HG03196 (cell line): ENCODE data around the gene LCLAT1.
A peak's percentile ranks its signal among the peaks of the same experiment; 100 is the strongest.

Experiments
- ATAC-seq: cut with Tn5 transposase; IDR thresholded peaks from one replicate; pipeline ENCODE4 v1.9.1; 2021; ENCODE audit not compliant: unreplicated experiment

Gene LCLAT1

GRCh38 chr2:30422444-30423040 is 24.5 kb upstream of the LCLAT1 start:
- peak; percentile 71 for ATAC-seq

DNA sequence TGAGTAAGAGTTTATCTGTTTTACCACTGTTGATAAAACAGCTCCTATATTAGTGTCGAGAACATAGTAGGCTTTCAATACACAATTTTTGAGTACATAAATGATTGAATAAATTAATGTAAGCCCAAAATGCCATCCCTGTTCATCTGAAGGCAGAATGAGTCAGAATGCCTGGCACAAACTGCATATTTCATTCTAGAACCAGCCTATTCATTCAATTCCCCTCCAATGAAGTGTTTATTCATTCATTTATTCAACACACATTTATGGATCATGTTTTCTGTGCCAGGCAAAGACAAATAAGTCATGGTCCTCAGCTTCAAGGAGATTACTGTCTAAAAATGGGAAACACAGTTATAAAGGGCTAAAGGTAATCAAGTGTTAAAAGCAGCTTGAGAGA is 22.8 kb upstream of the LCLAT1 start:
- no peak for ATAC-seq

DNA sequence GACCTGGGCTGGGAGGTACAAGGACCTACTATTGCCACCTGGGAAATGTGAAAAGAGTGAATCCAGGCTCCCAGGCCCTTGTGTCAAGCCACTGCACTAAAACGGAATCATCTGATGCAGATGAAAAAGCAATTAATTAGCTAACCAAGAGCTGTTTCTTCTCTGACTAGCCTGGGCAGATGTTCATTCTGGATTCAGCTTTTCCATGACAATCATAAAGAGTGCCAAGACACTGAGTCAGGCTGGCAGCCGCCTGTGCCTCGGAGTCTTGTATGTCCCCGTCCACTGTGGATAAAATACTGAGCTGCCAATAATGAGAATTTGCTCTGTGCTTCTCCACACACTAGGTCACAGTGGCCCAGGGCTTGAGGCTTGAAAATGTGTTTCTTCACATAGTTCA is 21.7 kb upstream of the LCLAT1 start:
- ATAC-seq, result no peak

- ATAC-seq, result no peak
These were observed 19.3 kb upstream of the LCLAT1 start for GRCh38 chr2:30427606-30428347.

DNA sequence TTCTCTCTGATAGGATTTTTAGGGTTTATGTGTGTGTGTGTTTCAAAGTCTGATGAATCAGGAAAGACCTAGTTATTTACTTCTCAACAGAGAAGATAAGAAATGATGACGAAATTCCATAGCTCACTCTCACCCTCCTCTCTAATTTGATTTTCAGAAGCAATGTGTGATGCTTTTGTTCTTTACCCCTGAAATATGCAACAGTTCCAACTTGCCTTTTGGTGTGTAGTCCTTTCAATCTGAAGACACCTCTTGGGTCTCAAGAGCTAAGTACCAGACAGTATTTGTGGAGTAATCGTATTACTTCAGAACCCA is 18.7 kb upstream of the LCLAT1 start:
- ATAC-seq, result no peak

GRCh38 chr2:30428827-30429461 is 18.1 kb upstream of the LCLAT1 start:
- no peak for ATAC-seq

- ATAC-seq, result no peak
These were observed 13.3 kb upstream of the LCLAT1 start for GRCh38 chr2:30433541-30434299.

GRCh38 chr2:30434708-30435107 is 12.3 kb upstream of the LCLAT1 start:
- ATAC-seq, result no peak

GRCh38 chr2:30436859-30437435 is 10.1 kb upstream of the LCLAT1 start:
- no peak for ATAC-seq

- ATAC-seq, result no peak
These were observed 9.1 kb upstream of the LCLAT1 start for GRCh38 chr2:30437809-30438548.

DNA sequence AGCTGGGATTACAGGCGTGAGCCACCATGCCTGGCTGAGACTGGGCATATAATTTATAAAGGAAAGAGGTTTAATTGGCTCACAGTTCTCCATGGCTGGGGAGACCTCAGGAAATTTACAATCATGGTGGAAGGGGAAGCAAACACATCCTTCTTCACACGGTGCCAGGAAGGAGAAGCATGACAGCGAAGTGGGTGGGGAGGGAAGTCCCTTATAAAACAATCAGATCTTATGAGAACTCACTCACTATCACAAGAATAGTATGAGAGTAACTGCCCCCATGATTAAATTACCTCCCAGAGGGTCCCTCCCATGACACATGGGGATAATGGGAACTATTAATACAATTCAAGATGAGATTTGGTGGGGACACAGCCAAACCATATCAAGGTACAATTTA is 7.8 kb upstream of the LCLAT1 start:
- ATAC-seq, result no peak

DNA sequence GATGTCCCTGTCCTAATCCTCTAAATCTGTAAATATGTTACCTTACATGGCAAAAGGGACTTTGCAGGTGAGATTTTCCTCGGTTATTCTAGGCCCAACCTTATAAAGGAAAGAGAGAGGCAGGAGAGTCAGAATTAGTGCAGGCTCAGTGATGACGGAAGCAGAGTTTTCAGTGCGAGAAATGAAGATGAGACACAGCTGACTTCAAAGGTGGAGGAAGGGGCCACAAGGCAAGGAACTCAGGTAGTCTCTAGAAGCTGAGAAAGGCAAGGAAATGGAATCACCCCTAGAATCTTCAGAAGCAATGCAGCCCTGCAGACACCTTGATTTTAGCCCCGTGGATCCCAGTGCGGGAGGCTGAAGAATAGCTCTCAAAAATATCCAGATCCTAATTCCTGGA is 7.2 kb upstream of the LCLAT1 start:
- ATAC-seq, result no peak

DNA sequence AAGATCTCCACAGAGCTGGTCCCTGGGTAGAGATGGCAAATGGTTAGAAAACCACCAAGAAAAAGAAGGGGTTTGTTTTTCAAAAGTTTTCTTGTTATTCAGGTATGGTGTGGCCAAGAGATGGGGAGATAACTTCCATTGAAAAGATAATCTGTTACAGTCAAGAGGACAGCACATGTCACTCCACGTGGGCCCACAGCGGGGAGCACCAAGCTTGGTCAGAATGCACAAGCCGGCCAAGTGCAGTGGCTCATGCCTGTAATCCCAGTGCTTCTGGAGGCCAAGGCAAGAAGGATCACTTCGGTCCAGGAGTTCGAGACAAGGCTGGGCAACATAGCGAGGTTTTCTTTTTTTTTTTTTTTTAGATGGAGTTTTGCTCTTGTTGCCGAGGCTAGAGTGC is 6.0 kb upstream of the LCLAT1 start:
- ATAC-seq, result no peak

DNA sequence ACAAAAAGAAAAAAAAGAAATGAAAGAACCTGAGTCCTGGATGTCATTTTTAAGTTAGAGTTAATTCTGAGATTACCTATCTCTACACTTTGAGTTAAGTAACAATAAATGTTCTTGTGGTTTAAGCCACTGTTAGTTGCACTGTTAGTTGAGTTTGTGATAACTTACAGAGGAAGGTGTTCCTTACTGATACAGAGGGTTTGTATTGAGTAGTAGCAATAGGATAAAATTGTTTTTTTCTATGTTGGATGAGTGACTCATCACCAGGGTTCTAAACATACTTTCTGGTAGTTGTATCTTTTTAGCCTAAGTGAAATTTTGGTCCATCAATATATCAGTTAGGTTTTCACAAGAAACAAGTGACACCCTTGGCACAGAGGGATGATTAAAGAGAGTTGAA is 4.0 kb upstream of the LCLAT1 start:
- ATAC-seq, result no peak

DNA sequence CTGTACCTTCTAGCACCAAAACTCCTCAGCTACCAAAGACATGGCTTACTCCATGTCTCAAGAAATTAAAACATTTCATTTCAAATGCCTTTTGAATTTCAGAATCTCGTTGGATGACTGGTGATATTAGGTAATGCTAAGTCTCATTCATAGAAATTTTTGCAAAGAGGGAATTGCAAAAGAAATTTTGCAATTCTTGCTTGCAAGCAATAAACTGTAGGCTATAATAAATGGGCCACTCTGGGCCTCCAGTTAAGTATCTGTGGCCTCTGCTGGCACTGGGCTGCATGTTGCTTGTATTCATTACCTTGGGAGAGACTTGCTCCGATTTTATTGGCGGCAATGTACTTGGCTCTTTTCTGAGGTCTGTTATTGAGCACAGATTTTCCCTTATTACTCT is 2.8 kb upstream of the LCLAT1 start:
- no peak for ATAC-seq

GRCh38 chr2:30445266-30445821 is 1.7 kb upstream of the LCLAT1 start:
- ATAC-seq, result no peak

DNA sequence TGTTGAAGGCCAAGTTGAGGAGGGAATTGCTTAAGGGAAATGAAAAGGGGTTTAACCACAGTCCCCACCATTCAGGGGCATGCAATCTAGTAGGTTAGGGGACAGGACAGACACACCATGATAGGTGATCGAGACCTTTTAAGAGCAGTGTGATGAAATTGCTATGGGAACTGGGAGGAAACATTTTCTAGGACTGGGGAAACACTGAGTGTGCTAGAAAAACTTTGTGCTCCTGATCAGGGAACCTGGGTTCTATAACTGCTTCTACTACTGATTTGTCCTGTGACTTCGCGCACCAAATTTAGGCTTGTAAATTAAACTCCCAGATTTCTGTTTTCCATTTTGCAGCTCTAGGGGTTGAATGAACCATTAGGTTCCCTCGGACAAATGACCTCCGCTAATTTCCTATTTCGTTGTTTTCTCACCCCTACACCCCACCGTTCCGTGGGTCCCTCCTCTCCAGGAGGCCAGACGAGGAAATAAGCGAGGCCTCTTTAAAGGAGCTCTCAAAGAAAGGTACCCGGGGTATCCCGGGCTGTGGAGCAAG is 371 bp upstream of the LCLAT1 start:
- peak; percentile 11 for ATAC-seq

- no peak for ATAC-seq
These were observed 1.3 kb downstream of the LCLAT1 start for GRCh38 chr2:30448308-30448707.

GRCh38 chr2:30448866-30449265 is 1.8 kb downstream of the LCLAT1 start:
- ATAC-seq, result no peak

GRCh38 chr2:30450025-30450424 is 3.0 kb downstream of the LCLAT1 start:
- no peak for ATAC-seq
